ENCODE results near the gene TPK1. TPM values are rescaled to one million over a fixed set of nuclear protein-coding genes. Genes with fewer than 3 reads are reported as not detected.

Gene TPK1
- total and polyA plus RNA-seq, 2 of the 13 experiments (the other 11 are each of a cell fraction or from before 2014, with no cell fraction given) = 1.0 to 1.2 TPM

DNA sequence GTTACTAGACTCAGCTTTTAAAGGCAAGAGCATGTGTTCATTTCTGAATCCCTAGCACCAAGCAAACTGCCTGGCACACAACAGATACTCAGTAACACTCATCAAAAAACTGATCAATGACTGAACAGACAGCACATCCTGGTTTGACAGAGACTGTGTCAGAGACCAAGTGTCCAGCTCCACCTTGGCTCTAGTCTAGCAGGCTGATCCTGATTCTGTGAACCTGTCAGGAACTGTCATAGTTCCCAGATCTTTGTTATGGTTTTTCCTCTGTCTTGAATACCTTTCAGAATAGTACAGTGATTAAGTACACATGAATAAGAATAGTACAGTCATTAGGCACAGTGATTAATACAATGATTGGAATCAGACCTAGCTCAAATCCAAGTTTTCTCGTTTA lies 53.0 kb downstream of the TPK1 start:
- Histone ChIP-seq H3K79me2 (ENCODE audit: insufficient read depth, low read length) (no peaks in the 10 kb centered on the region), H3K27ac (ENCODE audit: extremely low read length, insufficient read depth, low read length) (no peak overlapping the region), H3K4me1 (ENCODE audit: insufficient read depth, low read length) (no peaks in the 10 kb centered on the region), H3K4me2 (ENCODE audit: low read depth, low read length) (no peak overlapping the region), H2AFZ (ENCODE audit: low read length) (no peak overlapping the region), H4K20me1 (ENCODE audit: insufficient read depth, low read length) (no peaks in the 10 kb centered on the region), H3K27me3 (ENCODE audit: control insufficient read depth in 1 of 2, insufficient read depth in 2 of 2, low read length in 2 of 2) (no peaks in the 10 kb centered on the region), H3K9me3 (ENCODE audit: low read length) (no peaks in the 10 kb centered on the region), H3K36me3 (replicated peaks in 1 of 2; ENCODE audit: control insufficient read depth in 1 of 2, insufficient read depth in 2 of 2, low read length in 2 of 2) (no peaks in the 10 kb centered on the region), H3K9ac (ENCODE audit: insufficient read depth, low read depth, low read length) (no peak overlapping the region), H3K4me3 (replicated peaks in 1 of 3; ENCODE audit: insufficient read depth in 1 of 3, low read depth in 2 of 3, low read length in 3 of 3) (no peak overlapping the region)
- ChIA-PET CTCF (ENCODE audit: low intra/inter-chr PET ratio, low total read pairs) (no interaction called here), POLR2A (no interaction called here)
- WGBS (ENCODE audit: low lambda C conversion rate) = 0% methylated on average over 1 of the region's 1 CpG
- no peak for ATAC-seq
- intact Hi-C loops (cut with micrococcal nuclease; ENCODE audit: unreplicated experiment) (no loop called here), in situ Hi-C loops (cut with HindIII; ENCODE audit: extremely low pct_ligation_motif_present, low pct_unique_long_range_greater_than_20kb) (no loop called here)
- BruUV-seq (replicated peaks) = no TSS peak
- TF ChIP-seq KDM3A (CRISPR knock-in tag; IDR thresholded peaks at IDR 0.05; ENCODE audit: low read depth) (no peak), KMT2A (CRISPR knock-in tag; IDR thresholded peaks at IDR 0.05) (no peak), GMEB1 (CRISPR knock-in tag; IDR thresholded peaks at IDR 0.05; ENCODE audit: borderline replicate concordance) (no peak), LBX2 (CRISPR knock-in tag; IDR thresholded peaks at IDR 0.05; ENCODE audit: borderline replicate concordance) (no peak), ZNF576 (CRISPR knock-in tag; IDR thresholded peaks at IDR 0.05) (no peak), ZNF549 (CRISPR knock-in tag; IDR thresholded peaks at IDR 0.05) (no peak), U2AF2 (IDR thresholded peaks at IDR 0.05; ENCODE audit: low read depth, low read length) (no peak), JARID2 (CRISPR knock-in tag; IDR thresholded peaks at IDR 0.05; ENCODE audit: insufficient replicate concordance) (no peak), ZNF496 (CRISPR knock-in tag; IDR thresholded peaks at IDR 0.05; ENCODE audit: insufficient replicate concordance) (no peak), ZNF264 (CRISPR knock-in tag; IDR thresholded peaks at IDR 0.05) (no peak), MZF1 (CRISPR knock-in tag; IDR thresholded peaks at IDR 0.05; ENCODE audit: borderline replicate concordance) (no peak), ZNF431 (CRISPR knock-in tag; IDR thresholded peaks at IDR 0.05; ENCODE audit: borderline replicate concordance, low read depth) (no peak), ZNF10 (CRISPR knock-in tag; IDR thresholded peaks at IDR 0.05; ENCODE audit: borderline replicate concordance, low read depth) (no peak), LCORL (IDR thresholded peaks at IDR 0.05) (no peak), LCORL (CRISPR knock-in tag; IDR thresholded peaks at IDR 0.05) (no peak), ZNF30 (CRISPR knock-in tag; IDR thresholded peaks at IDR 0.05) (no peak), ATM (IDR thresholded peaks at IDR 0.05; ENCODE audit: borderline replicate concordance) (no peak), TBX3 (IDR thresholded peaks at IDR 0.05; ENCODE audit: borderline replicate concordance) (no peak), NFKBIZ (CRISPR knock-in tag; IDR thresholded peaks at IDR 0.05) (no peak)
- TF ChIP-seq, protein P1, sequence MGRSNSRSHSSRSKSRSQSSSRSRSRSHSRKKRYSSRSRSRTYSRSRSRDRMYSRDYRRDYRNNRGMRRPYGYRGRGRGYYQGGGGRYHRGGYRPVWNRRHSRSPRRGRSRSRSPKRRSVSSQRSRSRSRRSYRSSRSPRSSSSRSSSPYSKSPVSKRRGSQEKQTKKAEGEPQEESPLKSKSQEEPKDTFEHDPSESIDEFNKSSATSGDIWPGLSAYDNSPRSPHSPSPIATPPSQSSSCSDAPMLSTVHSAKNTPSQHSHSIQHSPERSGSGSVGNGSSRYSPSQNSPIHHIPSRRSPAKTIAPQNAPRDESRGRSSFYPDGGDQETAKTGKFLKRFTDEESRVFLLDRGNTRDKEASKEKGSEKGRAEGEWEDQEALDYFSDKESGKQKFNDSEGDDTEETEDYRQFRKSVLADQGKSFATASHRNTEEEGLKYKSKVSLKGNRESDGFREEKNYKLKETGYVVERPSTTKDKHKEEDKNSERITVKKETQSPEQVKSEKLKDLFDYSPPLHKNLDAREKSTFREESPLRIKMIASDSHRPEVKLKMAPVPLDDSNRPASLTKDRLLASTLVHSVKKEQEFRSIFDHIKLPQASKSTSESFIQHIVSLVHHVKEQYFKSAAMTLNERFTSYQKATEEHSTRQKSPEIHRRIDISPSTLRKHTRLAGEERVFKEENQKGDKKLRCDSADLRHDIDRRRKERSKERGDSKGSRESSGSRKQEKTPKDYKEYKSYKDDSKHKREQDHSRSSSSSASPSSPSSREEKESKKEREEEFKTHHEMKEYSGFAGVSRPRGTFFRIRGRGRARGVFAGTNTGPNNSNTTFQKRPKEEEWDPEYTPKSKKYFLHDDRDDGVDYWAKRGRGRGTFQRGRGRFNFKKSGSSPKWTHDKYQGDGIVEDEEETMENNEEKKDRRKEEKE (IDR thresholded peaks at IDR 0.05) = no peak
- TF ChIP-seq, protein P2, sequence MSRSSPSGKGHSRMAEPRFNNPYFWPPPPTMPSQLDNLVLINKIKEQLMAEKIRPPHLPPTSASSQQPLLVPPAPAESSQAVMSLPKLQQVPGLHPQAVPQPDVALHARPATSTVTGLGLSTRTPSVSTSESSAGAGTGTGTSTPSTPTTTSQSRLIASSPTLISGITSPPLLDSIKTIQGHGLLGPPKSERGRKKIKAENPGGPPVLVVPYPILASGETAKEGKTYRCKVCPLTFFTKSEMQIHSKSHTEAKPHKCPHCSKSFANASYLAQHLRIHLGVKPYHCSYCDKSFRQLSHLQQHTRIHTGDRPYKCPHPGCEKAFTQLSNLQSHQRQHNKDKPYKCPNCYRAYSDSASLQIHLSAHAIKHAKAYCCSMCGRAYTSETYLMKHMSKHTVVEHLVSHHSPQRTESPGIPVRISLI (CRISPR knock-in tag; IDR thresholded peaks at IDR 0.05; ENCODE audit: borderline replicate concordance) = no peak
- no peak for FAIRE-seq
- DNase-seq (ENCODE audit: low spot score) = no peak

Data from HepG2 (cell line).